ENCODE data around the gene FSCN2.

DNA sequence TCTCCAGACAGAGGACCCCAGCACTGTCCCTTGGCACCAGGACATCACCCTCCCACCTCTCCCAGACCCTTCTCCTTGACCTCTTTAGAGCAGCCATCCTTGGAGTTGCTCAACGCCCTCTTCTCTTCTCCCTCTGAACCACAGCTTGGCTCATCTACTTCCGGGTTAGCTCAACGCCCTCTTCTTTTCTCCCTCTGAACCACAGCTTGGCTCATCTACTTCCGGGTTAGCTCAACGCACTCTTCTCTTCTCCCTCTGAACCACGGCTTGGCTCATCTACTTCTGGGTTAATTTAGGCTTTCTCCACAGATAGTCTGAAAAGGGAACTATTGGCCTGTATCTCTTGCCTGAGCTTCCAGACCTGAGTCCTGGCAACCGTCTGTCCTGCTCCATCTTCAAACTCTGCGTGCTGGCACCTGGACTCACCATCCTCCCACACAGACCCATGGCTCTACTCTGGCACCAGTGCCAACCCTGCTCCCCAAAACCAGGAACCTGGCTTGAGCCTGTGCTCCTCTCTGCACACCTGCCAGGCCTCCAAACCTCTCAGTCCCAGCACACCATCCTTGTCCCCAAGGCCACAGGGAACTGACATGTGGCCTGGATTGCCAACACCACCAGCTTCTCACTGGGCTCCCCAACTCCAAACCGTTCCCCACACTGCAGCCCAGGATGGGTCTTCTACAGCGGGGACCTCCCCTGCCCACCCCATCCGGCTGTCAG is 49.3 kb downstream of the FSCN2 start:
- TF ChIP-seq, protein P1, sequence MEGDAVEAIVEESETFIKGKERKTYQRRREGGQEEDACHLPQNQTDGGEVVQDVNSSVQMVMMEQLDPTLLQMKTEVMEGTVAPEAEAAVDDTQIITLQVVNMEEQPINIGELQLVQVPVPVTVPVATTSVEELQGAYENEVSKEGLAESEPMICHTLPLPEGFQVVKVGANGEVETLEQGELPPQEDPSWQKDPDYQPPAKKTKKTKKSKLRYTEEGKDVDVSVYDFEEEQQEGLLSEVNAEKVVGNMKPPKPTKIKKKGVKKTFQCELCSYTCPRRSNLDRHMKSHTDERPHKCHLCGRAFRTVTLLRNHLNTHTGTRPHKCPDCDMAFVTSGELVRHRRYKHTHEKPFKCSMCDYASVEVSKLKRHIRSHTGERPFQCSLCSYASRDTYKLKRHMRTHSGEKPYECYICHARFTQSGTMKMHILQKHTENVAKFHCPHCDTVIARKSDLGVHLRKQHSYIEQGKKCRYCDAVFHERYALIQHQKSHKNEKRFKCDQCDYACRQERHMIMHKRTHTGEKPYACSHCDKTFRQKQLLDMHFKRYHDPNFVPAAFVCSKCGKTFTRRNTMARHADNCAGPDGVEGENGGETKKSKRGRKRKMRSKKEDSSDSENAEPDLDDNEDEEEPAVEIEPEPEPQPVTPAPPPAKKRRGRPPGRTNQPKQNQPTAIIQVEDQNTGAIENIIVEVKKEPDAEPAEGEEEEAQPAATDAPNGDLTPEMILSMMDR (conservative IDR thresholded peaks at IDR 0.05; ENCODE audit: low read depth, low read length) = no peak
- no peak for TF ChIP-seq SMC3 (IDR thresholded peaks at IDR 0.05; ENCODE audit: low read depth, low read length)
- TF ChIP-seq, protein P2, sequence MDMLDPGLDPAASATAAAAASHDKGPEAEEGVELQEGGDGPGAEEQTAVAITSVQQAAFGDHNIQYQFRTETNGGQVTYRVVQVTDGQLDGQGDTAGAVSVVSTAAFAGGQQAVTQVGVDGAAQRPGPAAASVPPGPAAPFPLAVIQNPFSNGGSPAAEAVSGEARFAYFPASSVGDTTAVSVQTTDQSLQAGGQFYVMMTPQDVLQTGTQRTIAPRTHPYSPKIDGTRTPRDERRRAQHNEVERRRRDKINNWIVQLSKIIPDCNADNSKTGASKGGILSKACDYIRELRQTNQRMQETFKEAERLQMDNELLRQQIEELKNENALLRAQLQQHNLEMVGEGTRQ (IDR thresholded peaks at IDR 0.05; ENCODE audit: low read depth, low read length) = no peak
- TF ChIP-seq MXI1 (IDR thresholded peaks at IDR 0.05; ENCODE audit: borderline replicate concordance, low read depth, low read length) = no peak
- TF ChIP-seq RAD21 (IDR thresholded peaks at IDR 0.05; ENCODE audit: low read length) = no peak
- TF ChIP-seq POLR2A (IDR thresholded peaks at IDR 0.05; ENCODE audit: low read depth, low read length) = no peak
- no peak for TF ChIP-seq RCOR1 (IDR thresholded peaks at IDR 0.05; ENCODE audit: insufficient replicate concordance, low read length)
- TF ChIP-seq MAZ (IDR thresholded peaks at IDR 0.05; ENCODE audit: borderline replicate concordance, low read depth, low read length) = no peak
- TF ChIP-seq CEBPB (IDR thresholded peaks at IDR 0.05; ENCODE audit: low read depth, low read length) = no peak
- no peak for TF ChIP-seq BHLHE40 (IDR thresholded peaks at IDR 0.05; ENCODE audit: low read depth, low read length)
- TF ChIP-seq RFX5 (IDR thresholded peaks at IDR 0.05; ENCODE audit: low read depth, low read length) = no peak
- no peak for TF ChIP-seq NFE2L2 (IDR thresholded peaks at IDR 0.05; ENCODE audit: low read depth, low read length)
- TF ChIP-seq FOS (IDR thresholded peaks at IDR 0.05; ENCODE audit: low read depth, low read length) = no peak
- no peak for TF ChIP-seq MAFK (IDR thresholded peaks at IDR 0.05; ENCODE audit: low read depth, low read length)

All from IMR-90 (cell line).